Astrocyte (in vitro differentiated cells and primary cell): ENCODE data around the gene CIB1.

Source experiments
- EZH2 ChIP-seq: IDR thresholded peaks from 2 replicates; pipeline ENCODE4 v1.6.1; 2012; ENCODE audit warnings: mild to moderate bottlenecking, low read length, inconsistent platforms; ENCODE audit not compliant: insufficient read depth
- TF ChIP-seq, protein P1 (sequence below): IDR thresholded peaks from 2 replicates; pipeline ENCODE4 v1.5.1; 2011; ENCODE audit warnings: low read depth, mild to moderate bottlenecking, inconsistent platforms, low read length, moderate library complexity; ENCODE audit not compliant: insufficient read depth

DNA sequence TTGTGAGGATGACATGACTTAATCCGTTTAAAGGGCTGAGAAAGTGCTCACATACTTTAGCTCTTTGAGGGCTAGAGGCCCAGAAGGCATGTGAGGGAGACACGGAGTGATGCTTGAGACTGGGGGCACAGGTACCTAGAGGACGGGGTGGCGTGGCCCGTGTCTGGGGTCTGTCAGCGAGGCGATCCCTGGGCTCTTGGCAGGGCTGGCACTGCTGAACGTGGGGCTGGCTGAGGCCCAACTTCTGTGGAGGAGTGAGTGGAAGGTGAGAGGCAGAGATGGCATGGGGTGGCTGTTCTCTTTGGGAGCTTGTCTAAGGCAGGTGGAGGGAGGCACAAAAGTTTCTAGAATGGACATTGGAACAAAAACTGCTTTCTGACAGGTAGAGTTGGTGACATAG is 23.1 kb downstream of the CIB1 start:
- TF ChIP-seq, protein P1, sequence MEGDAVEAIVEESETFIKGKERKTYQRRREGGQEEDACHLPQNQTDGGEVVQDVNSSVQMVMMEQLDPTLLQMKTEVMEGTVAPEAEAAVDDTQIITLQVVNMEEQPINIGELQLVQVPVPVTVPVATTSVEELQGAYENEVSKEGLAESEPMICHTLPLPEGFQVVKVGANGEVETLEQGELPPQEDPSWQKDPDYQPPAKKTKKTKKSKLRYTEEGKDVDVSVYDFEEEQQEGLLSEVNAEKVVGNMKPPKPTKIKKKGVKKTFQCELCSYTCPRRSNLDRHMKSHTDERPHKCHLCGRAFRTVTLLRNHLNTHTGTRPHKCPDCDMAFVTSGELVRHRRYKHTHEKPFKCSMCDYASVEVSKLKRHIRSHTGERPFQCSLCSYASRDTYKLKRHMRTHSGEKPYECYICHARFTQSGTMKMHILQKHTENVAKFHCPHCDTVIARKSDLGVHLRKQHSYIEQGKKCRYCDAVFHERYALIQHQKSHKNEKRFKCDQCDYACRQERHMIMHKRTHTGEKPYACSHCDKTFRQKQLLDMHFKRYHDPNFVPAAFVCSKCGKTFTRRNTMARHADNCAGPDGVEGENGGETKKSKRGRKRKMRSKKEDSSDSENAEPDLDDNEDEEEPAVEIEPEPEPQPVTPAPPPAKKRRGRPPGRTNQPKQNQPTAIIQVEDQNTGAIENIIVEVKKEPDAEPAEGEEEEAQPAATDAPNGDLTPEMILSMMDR: no peak
- TF ChIP-seq EZH2: no peak
